ENCODE results near the gene SYTL3.
A peak's percentile ranks its signal among the peaks of the same experiment; 100 is the strongest.
"Not testable (repeated sequence)": the region's sequence is repeated elsewhere in the genome, so short reads cannot be mapped to it uniquely, and the experiment has no call there.

SYTL3 gene

DNA sequence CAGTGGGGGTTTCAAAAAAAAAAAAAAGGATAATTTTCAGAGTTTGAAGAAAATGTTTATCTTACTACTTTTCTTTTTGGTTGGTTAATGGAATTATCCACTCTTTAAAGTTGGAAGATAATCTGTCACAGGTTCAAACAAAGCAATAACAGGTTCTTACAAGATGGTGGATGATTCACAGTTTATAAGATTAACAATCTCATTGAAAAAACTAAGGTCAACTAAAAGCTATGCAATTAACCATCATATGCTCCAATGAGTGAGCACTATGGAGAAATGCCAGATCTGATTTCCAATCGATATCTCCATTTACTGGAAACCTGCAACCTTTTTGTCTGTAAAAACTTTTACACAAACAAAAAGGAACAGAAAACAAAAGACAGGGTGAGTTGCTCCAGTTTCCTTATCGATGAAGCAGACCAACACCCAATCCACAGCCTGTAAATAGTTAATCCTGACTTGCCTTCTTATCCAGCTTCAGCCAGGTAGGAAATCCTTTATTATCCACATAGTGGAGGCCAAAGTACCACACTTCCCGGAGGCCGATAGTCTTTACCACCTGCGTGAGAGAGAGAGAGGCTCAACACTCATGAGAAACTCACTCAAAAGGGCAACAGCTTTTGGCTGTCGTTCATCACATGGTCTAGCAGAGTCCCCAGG lies 136.9 kb downstream of the SYTL3 start:
- peaks cover 65% of the 10 kb centered on the region for H3K36me3 Mint-ChIP-seq (ENCODE audit: low read depth)
- no peaks in the 10 kb centered on the region for H3K9me3 Mint-ChIP-seq
- TF ChIP-seq, protein P1, sequence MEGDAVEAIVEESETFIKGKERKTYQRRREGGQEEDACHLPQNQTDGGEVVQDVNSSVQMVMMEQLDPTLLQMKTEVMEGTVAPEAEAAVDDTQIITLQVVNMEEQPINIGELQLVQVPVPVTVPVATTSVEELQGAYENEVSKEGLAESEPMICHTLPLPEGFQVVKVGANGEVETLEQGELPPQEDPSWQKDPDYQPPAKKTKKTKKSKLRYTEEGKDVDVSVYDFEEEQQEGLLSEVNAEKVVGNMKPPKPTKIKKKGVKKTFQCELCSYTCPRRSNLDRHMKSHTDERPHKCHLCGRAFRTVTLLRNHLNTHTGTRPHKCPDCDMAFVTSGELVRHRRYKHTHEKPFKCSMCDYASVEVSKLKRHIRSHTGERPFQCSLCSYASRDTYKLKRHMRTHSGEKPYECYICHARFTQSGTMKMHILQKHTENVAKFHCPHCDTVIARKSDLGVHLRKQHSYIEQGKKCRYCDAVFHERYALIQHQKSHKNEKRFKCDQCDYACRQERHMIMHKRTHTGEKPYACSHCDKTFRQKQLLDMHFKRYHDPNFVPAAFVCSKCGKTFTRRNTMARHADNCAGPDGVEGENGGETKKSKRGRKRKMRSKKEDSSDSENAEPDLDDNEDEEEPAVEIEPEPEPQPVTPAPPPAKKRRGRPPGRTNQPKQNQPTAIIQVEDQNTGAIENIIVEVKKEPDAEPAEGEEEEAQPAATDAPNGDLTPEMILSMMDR (IDR thresholded peaks at IDR 0.05; ENCODE audit: unreplicated experiment in 3 of 3): no peak
- H3K27ac Mint-ChIP-seq: no peak overlapping the region
- no peak overlapping the region for H3K4me3 Mint-ChIP-seq
- H3K4me1 Mint-ChIP-seq: peaks cover 8% of the 10 kb centered on the region
- no peaks in the 10 kb centered on the region for H3K27me3 Mint-ChIP-seq (ENCODE audit: low read depth)

DNA sequence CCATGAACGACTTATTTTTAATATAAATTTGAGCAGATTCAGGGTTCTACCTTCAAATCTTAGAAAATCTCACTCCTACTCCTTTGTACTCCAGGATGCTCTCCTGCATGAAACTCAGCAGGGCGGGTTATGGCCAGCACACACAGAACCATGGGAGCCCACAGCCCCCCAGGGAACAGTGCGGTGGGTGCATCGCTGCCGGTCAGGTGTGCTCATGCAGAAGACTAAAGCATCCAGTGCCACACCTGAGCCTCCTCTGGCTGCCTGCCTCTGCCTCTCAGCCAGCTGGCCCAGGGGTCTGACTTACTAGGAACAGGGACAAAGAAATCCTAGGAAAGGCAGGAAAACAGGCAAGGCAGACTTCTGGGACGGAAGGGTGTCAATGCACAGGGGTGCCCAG lies 137.5 kb downstream of the SYTL3 start:
- no peaks in the 10 kb centered on the region for H3K9me3 Mint-ChIP-seq
- TF ChIP-seq, protein P1 (IDR thresholded peaks at IDR 0.05; ENCODE audit: unreplicated experiment in 3 of 3): no peak
- H3K27ac Mint-ChIP-seq: no peak overlapping the region
- peaks cover 61% of the 10 kb centered on the region for H3K36me3 Mint-ChIP-seq (ENCODE audit: low read depth)
- peaks cover 8% of the 10 kb centered on the region for H3K4me1 Mint-ChIP-seq
- H3K4me3 Mint-ChIP-seq: no peak overlapping the region
- H3K27me3 Mint-ChIP-seq (ENCODE audit: low read depth): no peaks in the 10 kb centered on the region

DNA sequence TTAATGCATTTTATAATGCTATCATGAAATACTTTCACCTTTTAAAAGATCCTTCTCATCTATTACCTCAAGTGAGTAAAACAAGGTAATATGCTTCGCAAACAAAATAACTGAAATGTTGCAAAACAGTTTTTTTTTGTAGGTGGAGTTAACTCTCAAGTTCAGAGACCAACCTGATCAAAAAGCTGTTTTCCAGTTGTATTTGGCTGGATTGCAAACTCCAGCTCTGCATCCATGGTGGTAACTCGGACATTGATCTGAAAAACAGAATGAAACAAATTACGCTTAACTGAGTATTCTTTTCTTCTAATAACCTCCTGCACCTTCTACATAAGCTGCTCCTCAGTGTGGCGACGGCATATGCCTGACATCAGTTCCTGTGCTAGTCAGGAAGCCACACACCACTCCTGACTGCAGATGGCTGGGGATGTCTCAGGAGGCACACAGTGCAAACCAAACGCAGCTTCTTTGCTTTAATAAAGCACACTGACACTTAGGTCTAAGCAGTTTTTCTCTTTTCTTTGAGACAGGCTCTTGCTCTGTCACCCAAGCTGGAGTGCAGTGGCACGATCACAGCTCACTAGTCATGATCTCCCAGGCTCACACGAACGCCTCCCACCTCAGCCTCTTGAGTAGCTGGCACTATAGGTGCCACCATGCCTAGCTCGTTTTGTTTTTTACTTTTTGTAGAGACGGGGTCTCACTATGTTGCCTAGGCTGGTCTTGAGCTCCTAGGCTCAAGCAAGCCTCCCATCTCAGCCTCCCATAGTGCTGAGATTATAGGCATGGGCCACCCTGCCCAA lies 139.5 kb downstream of the SYTL3 start:
- peaks cover 42% of the 10 kb centered on the region for H3K36me3 Mint-ChIP-seq (ENCODE audit: low read depth)
- peak overlapping the region in 2 of 3 experiments; percentile 6 to 25 for H3K27ac Mint-ChIP-seq
- H3K4me1 Mint-ChIP-seq: peaks cover 8% of the 10 kb centered on the region
- TF ChIP-seq, protein P1 (IDR thresholded peaks at IDR 0.05; ENCODE audit: unreplicated experiment in 3 of 3): no peak
- H3K9me3 Mint-ChIP-seq: no peaks in the 10 kb centered on the region
- H3K27me3 Mint-ChIP-seq (ENCODE audit: low read depth): no peaks in the 10 kb centered on the region
- H3K4me3 Mint-ChIP-seq: no peak overlapping the region

DNA sequence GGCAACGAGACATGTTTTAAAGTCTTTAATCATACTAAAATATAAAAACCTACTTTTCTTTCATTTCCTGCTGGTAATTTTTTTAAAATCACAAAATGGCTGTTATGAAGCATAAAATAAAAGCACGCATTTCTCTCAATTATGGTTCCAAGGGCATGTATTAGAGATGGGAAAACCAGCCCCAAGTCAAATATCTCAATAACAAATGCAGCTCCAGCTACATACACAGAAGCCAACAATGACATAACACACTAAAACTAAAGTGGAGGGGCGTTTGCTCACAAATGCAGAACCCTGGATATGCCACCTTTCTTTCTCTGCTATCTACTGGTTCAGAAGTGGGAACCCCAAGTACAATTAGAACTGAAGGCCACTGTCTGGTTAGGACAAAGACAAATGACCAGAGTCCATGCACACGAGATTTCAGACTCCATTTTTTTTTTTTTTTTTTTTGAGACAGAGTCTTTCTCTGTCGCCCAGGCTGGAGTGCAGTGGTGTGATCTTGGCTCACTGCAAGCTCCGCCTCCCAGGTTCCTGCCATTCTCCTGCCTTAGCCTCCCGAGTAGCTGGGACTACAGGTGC lies 141.5 kb downstream of the SYTL3 start:
- Mint-ChIP-seq H3K4me1 (peaks cover 17% of the 10 kb centered on the region), H3K27me3 (ENCODE audit: low read depth) (no peaks in the 10 kb centered on the region), H3K36me3 (ENCODE audit: low read depth) (peaks cover 30% of the 10 kb centered on the region), H3K9me3 (no peaks in the 10 kb centered on the region), H3K27ac (peak overlapping the region; percentile 11 to 42 (median 28)), H3K4me3 (no peak overlapping the region)
- TF ChIP-seq, protein P1 (IDR thresholded peaks at IDR 0.05; ENCODE audit: unreplicated experiment in 3 of 3): no peak

DNA sequence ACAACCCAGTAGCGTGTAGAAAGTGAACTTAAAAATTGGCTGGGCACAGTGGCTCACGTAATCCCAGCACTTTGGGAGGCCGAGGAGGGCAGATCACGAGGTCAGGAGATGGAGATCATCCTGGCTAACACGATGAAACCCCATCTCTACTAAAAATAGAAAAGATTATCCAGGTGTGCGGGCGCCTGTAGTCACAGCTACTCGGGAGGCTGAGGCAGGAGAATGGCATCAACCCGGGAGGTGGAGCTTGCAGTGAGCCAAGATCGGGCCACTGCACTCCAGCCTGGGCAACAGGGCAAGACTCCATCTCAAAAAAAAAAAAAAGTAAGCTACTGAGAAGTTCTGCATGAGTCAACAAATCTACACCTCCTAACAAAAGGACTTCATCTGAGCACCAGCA lies 142.7 kb downstream of the SYTL3 start:
- not testable (repeated sequence) for H3K4me3 Mint-ChIP-seq; H3K27me3 Mint-ChIP-seq (ENCODE audit: low read depth); H3K9me3 Mint-ChIP-seq
- peak overlapping the region in 1 of 3 experiments; percentile 30 for H3K27ac Mint-ChIP-seq
- H3K36me3 Mint-ChIP-seq (ENCODE audit: low read depth): peaks cover 20% of the 10 kb centered on the region
- peaks cover 29% of the 10 kb centered on the region for H3K4me1 Mint-ChIP-seq

DNA sequence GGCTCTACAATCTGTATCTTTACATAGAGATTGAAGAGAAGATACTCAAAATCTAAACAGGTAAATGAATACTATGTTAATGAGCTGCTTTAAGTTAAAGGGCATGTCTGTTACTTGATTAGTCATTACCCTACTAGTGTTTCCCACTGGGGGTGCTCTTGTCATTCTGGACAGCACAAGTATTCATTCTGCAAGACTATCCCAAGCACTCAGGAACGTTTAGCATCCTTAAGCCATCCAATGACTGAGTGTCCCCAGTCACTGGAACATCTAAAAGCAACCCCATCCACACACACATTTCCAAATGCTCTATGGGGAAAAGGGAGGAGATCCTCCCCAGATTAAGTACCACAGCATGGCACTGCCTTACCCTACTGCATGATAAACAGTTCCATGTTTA lies 143.6 kb downstream of the SYTL3 start:
- Mint-ChIP-seq H3K27me3 (ENCODE audit: low read depth) (no peaks in the 10 kb centered on the region), H3K27ac (no peak overlapping the region)
- TF ChIP-seq, protein P1 (IDR thresholded peaks at IDR 0.05; ENCODE audit: unreplicated experiment in 3 of 3): peak in 1 of 3 experiments; percentile 16

More for the DNA sequence above, 143.6 kb downstream of the SYTL3 start:
- Mint-ChIP-seq H3K4me1 (peaks cover 36% of the 10 kb centered on the region), H3K9me3 (no peaks in the 10 kb centered on the region), H3K36me3 (ENCODE audit: low read depth) (peaks cover 16% of the 10 kb centered on the region), H3K4me3 (no peak overlapping the region)
